ENCODE results near the gene ESD. TPM values are rescaled to one million over a fixed set of nuclear protein-coding genes. Genes with fewer than 3 reads are reported as not detected.
A peak's percentile ranks its signal among the peaks of the same experiment; 100 is the strongest.

Gene ESD
- total and polyA plus RNA-seq, 10 of the 15 experiments (the other 5 are each of a cell fraction or from before 2014, with no cell fraction given), result 105 to 387 (median 195) TPM

DNA sequence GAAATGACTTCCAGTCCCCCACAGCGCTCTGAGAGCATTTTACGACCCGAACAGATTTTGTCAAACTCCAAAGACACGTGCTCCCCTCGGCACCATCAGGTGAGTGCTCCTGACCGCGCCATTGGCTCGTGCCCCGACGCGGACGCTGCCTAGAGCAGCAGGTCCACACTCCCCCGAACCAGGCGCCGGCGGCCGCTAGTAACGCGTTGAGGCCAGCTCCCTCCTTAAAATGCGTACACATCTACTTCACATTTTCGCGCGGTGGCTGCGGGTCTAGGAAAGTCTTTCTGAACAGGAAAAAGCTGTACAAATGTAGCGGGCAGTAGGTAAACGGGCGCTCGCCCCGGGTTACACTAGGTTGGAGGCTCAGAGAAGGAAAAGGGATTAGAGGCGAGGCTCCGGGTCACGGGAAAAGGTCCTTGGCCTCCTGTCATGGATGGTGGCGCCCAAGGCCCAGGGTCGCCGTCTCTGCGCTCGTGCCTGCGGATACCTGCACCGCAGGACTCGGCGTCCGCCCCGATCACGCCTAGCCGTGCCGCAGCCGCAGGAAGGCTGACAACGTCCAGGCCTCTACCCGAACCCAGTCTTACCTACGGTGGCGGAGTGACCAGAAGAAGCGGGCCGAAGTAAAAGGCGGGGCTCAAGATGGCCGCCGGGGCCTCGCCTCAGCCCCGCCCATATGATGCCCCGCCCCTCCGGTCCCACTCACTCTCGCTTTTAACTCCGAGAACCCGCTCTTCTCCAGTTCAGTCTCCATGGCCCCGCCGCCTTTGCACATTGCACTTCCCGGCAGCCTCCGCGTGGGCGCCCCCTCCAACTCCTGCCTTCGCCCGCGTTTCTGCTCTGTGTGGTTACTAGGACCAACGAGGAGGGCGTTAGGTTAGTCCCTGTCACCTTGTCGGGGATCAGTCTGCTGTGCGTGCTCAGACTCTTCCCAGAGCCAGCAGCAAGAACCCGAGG is at the start of gene ESD (continued):
- TF ChIP-seq, protein P1, sequence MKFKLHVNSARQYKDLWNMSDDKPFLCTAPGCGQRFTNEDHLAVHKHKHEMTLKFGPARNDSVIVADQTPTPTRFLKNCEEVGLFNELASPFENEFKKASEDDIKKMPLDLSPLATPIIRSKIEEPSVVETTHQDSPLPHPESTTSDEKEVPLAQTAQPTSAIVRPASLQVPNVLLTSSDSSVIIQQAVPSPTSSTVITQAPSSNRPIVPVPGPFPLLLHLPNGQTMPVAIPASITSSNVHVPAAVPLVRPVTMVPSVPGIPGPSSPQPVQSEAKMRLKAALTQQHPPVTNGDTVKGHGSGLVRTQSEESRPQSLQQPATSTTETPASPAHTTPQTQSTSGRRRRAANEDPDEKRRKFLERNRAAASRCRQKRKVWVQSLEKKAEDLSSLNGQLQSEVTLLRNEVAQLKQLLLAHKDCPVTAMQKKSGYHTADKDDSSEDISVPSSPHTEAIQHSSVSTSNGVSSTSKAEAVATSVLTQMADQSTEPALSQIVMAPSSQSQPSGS (IDR thresholded peaks at IDR 0.05; ENCODE audit: low read length), result no peak
- TF ChIP-seq TCF3 (IDR thresholded peaks at IDR 0.05; ENCODE audit: borderline replicate concordance, insufficient read depth, low read depth, low read length), result no peak
- peak; percentile 20 for TF ChIP-seq FOS (IDR thresholded peaks at IDR 0.05; ENCODE audit: borderline replicate concordance, extremely low read depth, insufficient read length)
- TF ChIP-seq HDAC6 (IDR thresholded peaks at IDR 0.05; ENCODE audit: unreplicated experiment), result no peak
- no peak for TF ChIP-seq RELA (IDR thresholded peaks at IDR 0.05; ENCODE audit: borderline replicate concordance, partially characterized antibody)
- no peak for TF ChIP-seq STAT1 (conservative IDR thresholded peaks at IDR 0.05)
- no peak for TF ChIP-seq PAX8 (IDR thresholded peaks at IDR 0.05)
- TF ChIP-seq BCL3 (IDR thresholded peaks at IDR 0.05; ENCODE audit: borderline replicate concordance, insufficient read depth, low read depth, low read length, poor library complexity, severe bottlenecking), result no peak
- no peak for TF ChIP-seq BMI1 (IDR thresholded peaks at IDR 0.05; ENCODE audit: borderline replicate concordance)
- TF ChIP-seq SRF (IDR thresholded peaks at IDR 0.05; ENCODE audit: low read depth in 2 of 2, low read length in 2 of 2), result no peak
- TF ChIP-seq RBBP5 (conservative IDR thresholded peaks at IDR 0.05), result 0 out of 2 replicates have a peak, but pooled peaks have one; percentile 28
- no peak for TF ChIP-seq NR2C2 (IDR thresholded peaks at IDR 0.05; ENCODE audit: borderline replicate concordance, control insufficient read depth, insufficient read length, low read depth)
- 0 out of 2 replicates have a peak, but pooled peaks have one; percentile 62 for TF ChIP-seq GATAD2B (conservative IDR thresholded peaks at IDR 0.05; ENCODE audit: low read depth)
- no peak for TF ChIP-seq CBX3 (IDR thresholded peaks at IDR 0.05; ENCODE audit: borderline replicate concordance, low read depth)
- TF ChIP-seq KLF5 (IDR thresholded peaks at IDR 0.05; ENCODE audit: partially characterized antibody), result no peak
- TF ChIP-seq STAT3 (IDR thresholded peaks at IDR 0.05; ENCODE audit: low read depth, low read length), result no peak
- TF ChIP-seq RELB (IDR thresholded peaks at IDR 0.05; ENCODE audit: low read depth), result peak; percentile 41; the same call in 1 of the 2 replicates
- TF ChIP-seq EP300 (IDR thresholded peaks at IDR 0.05; ENCODE audit: borderline replicate concordance in 1 of 2, control insufficient read depth in 1 of 2, low read depth in 2 of 2, low read length in 2 of 2), result no peak
- no peak for TF ChIP-seq SMC3 (IDR thresholded peaks at IDR 0.05; ENCODE audit: borderline replicate concordance, low read length)
- no peak for TF ChIP-seq ESRRA (IDR thresholded peaks at IDR 0.05; ENCODE audit: low read length)
- TF ChIP-seq SIN3A (IDR thresholded peaks at IDR 0.05; ENCODE audit: low read depth, low read length), result no peak
- TF ChIP-seq TAF1 (IDR thresholded peaks at IDR 0.05; ENCODE audit: borderline replicate concordance, low read depth, low read length), result peak; percentile 63; the same call in 1 of the 2 replicates
- peak; percentile 50; the same call in 1 of the 2 replicates for TF ChIP-seq EED (IDR thresholded peaks at IDR 0.05; ENCODE audit: low read depth)
- TF ChIP-seq TCF7 (IDR thresholded peaks at IDR 0.05; ENCODE audit: borderline replicate concordance), result no peak; the same call in 1 of the 2 replicates
- no peak for TF ChIP-seq MEF2A (IDR thresholded peaks at IDR 0.05; ENCODE audit: insufficient read depth, low read depth, low read length)
